Ishikawa (cell line): ENCODE results near the gene PKD1.

ENCODE experiments used
- CEBPB ChIP-seq: IDR thresholded peaks from 2 replicates; pipeline ENCODE4 v1.6.1; 2012
- EP300 ChIP-seq: IDR thresholded peaks from 2 replicates; pipeline ENCODE4 v1.6.1; 2012; ENCODE audit warnings: borderline replicate concordance
- FOXM1 ChIP-seq: IDR thresholded peaks from 2 replicates; pipeline ENCODE4 v1.6.1; 2012; ENCODE audit warnings: low read depth, borderline replicate concordance
- MAX ChIP-seq: IDR thresholded peaks from 2 replicates; pipeline ENCODE4 v1.6.1; 2012
- RAD21 ChIP-seq: IDR thresholded peaks from 2 replicates; pipeline ENCODE4 v1.6.1; 2012; ENCODE audit warnings: low read depth
- YY1 ChIP-seq: IDR thresholded peaks from 2 replicates; pipeline ENCODE4 v1.6.1; 2012; ENCODE audit warnings: low read depth

- TF ChIP-seq RAD21 = peak; percentile 21; the same call in 1 of the 2 replicates
- TF ChIP-seq EP300 = no peak
- no peak for TF ChIP-seq MAX
- TF ChIP-seq CEBPB = no peak
- no peak for TF ChIP-seq YY1
- TF ChIP-seq FOXM1 = no peak
Measured at GRCh38 chr16:2096853-2097595, 38.7 kb downstream of the PKD1 start.
